HG03139 (cell line): Measurements from ENCODE around the gene LGALS1.

Source experiments
- ATAC-seq: cut with Tn5 transposase; IDR thresholded peaks from one replicate; pipeline ENCODE4 v1.9.1; 2021; ENCODE audit not compliant: unreplicated experiment

Gene LGALS1

GRCh38 chr22:37661160-37661924 lies 14.1 kb upstream of the LGALS1 start:
- no peak for ATAC-seq

- ATAC-seq = no peak
These were observed 13.4 kb upstream of the LGALS1 start for GRCh38 chr22:37662039-37662438.

GRCh38 chr22:37663521-37664140 lies 11.8 kb upstream of the LGALS1 start:
- ATAC-seq = no peak

- ATAC-seq = no peak
These were observed 11.0 kb upstream of the LGALS1 start for GRCh38 chr22:37664249-37665101.

GRCh38 chr22:37665487-37665886 lies 9.9 kb upstream of the LGALS1 start:
- no peak for ATAC-seq

- ATAC-seq = no peak
These were observed 5.8 kb upstream of the LGALS1 start for GRCh38 chr22:37669586-37669985.

GRCh38 chr22:37672206-37672919 lies 3.1 kb upstream of the LGALS1 start:
- ATAC-seq = no peak

- no peak for ATAC-seq
These were observed 2.4 kb upstream of the LGALS1 start for GRCh38 chr22:37672920-37673455.

GRCh38 chr22:37674248-37674647 lies 1.2 kb upstream of the LGALS1 start:
- no peak for ATAC-seq

GRCh38 chr22:37675930-37676735 lies 697 bp downstream of the LGALS1 start:
- ATAC-seq = no peak

GRCh38 chr22:37676736-37677492 lies 1.5 kb downstream of the LGALS1 start:
- ATAC-seq = peak; percentile 55

- ATAC-seq = no peak
These were observed 2.1 kb downstream of the LGALS1 start for GRCh38 chr22:37677493-37677974.

- no peak for ATAC-seq
These were observed 2.9 kb downstream of the LGALS1 start for GRCh38 chr22:37678372-37678771.

GRCh38 chr22:37679670-37680069 lies 4.2 kb downstream of the LGALS1 start:
- no peak for ATAC-seq

- ATAC-seq = no peak
These were observed 4.9 kb downstream of the LGALS1 start for GRCh38 chr22:37680191-37680851.

- ATAC-seq = no peak
These were observed 5.6 kb downstream of the LGALS1 start for GRCh38 chr22:37681001-37681424.

GRCh38 chr22:37681556-37682049 lies 6.2 kb downstream of the LGALS1 start:
- ATAC-seq = no peak
